Nephron progenitor cell (in vitro differentiated cells): ENCODE measurements around the gene KLHL35.
A peak's percentile ranks its signal among the peaks of the same experiment; 100 is the strongest.

ENCODE experiments used
- DNase-seq: peaks from one replicate; pipeline ENCODE4 v3.0.0; 2021
- H3K27ac Mint-ChIP-seq: 2 replicates; pipeline ENCODE4 v1.8.0; 2021; ENCODE audit warnings: mild to moderate bottlenecking, moderate library complexity, mixed read lengths
- H3K27me3 Mint-ChIP-seq: 2 replicates; pipeline ENCODE4 v1.8.0; 2021; ENCODE audit warnings: mild to moderate bottlenecking, low read depth, mixed read lengths; ENCODE audit not compliant: poor library complexity
- H3K36me3 Mint-ChIP-seq: 2 replicates; pipeline ENCODE4 v1.8.0; 2021; ENCODE audit warnings: low read depth, mixed read lengths
- H3K4me1 Mint-ChIP-seq: 2 replicates; pipeline ENCODE4 v1.8.0; 2021; ENCODE audit warnings: mixed read lengths
- H3K4me3 Mint-ChIP-seq: 2 replicates; pipeline ENCODE4 v1.8.0; 2021; ENCODE audit warnings: mild to moderate bottlenecking, moderate library complexity, mixed read lengths
- H3K9me3 Mint-ChIP-seq: 2 replicates; pipeline ENCODE4 v1.8.0; 2021; ENCODE audit warnings: mild to moderate bottlenecking, moderate library complexity, mixed read lengths
- TF ChIP-seq, protein P1 (sequence below): fragments of 200-600 bp; sonication (generic); IDR thresholded peaks from 2 replicates; pipeline ENCODE4 v1.5.0; 2021; ENCODE audit warnings: antibody characterized with exemption

Gene KLHL35

GRCh38 chr11:75435571-75435925 lies 2.5 kb upstream of the KLHL35 start:
- H3K36me3 Mint-ChIP-seq, result no peaks in the 10 kb centered on the region
- H3K27ac Mint-ChIP-seq, result no peak overlapping the region
- H3K4me3 Mint-ChIP-seq, result no peak overlapping the region
- peaks cover 50% of the 10 kb centered on the region for H3K4me1 Mint-ChIP-seq
- TF ChIP-seq, protein P1, sequence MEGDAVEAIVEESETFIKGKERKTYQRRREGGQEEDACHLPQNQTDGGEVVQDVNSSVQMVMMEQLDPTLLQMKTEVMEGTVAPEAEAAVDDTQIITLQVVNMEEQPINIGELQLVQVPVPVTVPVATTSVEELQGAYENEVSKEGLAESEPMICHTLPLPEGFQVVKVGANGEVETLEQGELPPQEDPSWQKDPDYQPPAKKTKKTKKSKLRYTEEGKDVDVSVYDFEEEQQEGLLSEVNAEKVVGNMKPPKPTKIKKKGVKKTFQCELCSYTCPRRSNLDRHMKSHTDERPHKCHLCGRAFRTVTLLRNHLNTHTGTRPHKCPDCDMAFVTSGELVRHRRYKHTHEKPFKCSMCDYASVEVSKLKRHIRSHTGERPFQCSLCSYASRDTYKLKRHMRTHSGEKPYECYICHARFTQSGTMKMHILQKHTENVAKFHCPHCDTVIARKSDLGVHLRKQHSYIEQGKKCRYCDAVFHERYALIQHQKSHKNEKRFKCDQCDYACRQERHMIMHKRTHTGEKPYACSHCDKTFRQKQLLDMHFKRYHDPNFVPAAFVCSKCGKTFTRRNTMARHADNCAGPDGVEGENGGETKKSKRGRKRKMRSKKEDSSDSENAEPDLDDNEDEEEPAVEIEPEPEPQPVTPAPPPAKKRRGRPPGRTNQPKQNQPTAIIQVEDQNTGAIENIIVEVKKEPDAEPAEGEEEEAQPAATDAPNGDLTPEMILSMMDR, result no peak
- no peak for DNase-seq
- peaks cover 72% of the 10 kb centered on the region for H3K27me3 Mint-ChIP-seq
- peaks cover 2% of the 10 kb centered on the region for H3K9me3 Mint-ChIP-seq

- no peaks in the 10 kb centered on the region for H3K36me3 Mint-ChIP-seq
- H3K27me3 Mint-ChIP-seq, result peaks cover 69% of the 10 kb centered on the region
- TF ChIP-seq, protein P1, result no peak
- no peak overlapping the region for H3K27ac Mint-ChIP-seq
- H3K4me3 Mint-ChIP-seq, result no peak overlapping the region
- H3K9me3 Mint-ChIP-seq, result peaks cover 3% of the 10 kb centered on the region
- H3K4me1 Mint-ChIP-seq, result peaks cover 46% of the 10 kb centered on the region
- DNase-seq, result no peak
Measured at GRCh38 chr11:75434886-75435570, 2.0 kb upstream of the KLHL35 start.

GRCh38 chr11:75434051-75434450 lies 1.0 kb upstream of the KLHL35 start:
- Mint-ChIP-seq H3K4me1 (peaks cover 40% of the 10 kb centered on the region), H3K36me3 (peaks cover 4% of the 10 kb centered on the region), H3K27ac (no peak overlapping the region), H3K4me3 (no peak overlapping the region), H3K9me3 (peaks cover 8% of the 10 kb centered on the region), H3K27me3 (peaks cover 72% of the 10 kb centered on the region)
- TF ChIP-seq, protein P1, result no peak
- DNase-seq, result no peak

DNA sequence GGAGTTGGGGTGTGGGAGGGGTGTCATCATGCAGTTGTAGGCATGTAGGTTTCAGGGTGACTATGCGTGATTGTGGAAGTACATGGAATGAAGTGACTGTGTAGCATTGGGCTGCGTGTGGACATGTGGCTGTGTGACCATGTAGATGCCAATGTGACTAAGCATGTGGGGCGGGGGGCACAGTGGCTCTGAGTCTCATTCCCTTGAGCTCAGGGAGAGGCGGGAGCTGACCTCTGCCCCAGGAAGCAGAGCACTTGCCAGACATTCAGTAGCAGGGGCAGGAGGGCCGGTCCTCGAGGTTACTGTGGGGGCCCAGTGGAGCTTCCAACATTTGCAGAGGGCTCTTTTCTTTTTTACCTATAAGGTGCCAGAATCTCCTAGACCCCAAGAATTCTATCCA lies 440 bp upstream of the KLHL35 start:
- Mint-ChIP-seq H3K4me3 (no peak overlapping the region), H3K27me3 (peaks cover 76% of the 10 kb centered on the region), H3K36me3 (peaks cover 11% of the 10 kb centered on the region), H3K4me1 (peaks cover 34% of the 10 kb centered on the region), H3K27ac (no peak overlapping the region), H3K9me3 (peaks cover 14% of the 10 kb centered on the region)
- TF ChIP-seq, protein P1, result no peak
- no peak for DNase-seq

- peaks cover 22% of the 10 kb centered on the region for H3K9me3 Mint-ChIP-seq
Measured at GRCh38 chr11:75431533-75432525, 1.2 kb downstream of the KLHL35 start.

More at GRCh38 chr11:75431533-75432525, 1.2 kb downstream of the KLHL35 start:
- H3K4me3 Mint-ChIP-seq, result peak overlapping the region; percentile 65
- no peak for DNase-seq
- TF ChIP-seq, protein P1, result no peak
- peaks cover 26% of the 10 kb centered on the region for H3K4me1 Mint-ChIP-seq
- no peak overlapping the region for H3K27ac Mint-ChIP-seq
- H3K27me3 Mint-ChIP-seq, result peaks cover 86% of the 10 kb centered on the region
- H3K36me3 Mint-ChIP-seq, result peaks cover 15% of the 10 kb centered on the region
